Renal cortex interstitium (tissue), 11 donors: ENCODE measurements around the gene TFIP11. TPM values are rescaled to one million over a fixed set of nuclear protein-coding genes. Genes with fewer than 3 reads are reported as not detected.

ENCODE experiments used
- DNase-seq, 11 donors: peaks; one replicate each; pipeline ENCODE4 v3.0.0-alpha.2; 2013; ENCODE audit warnings: low read depth in 9 of 11, low spot score in 4 of 11; ENCODE audit errors: extremely low read depth in 1 of 11
- polyA plus RNA-seq, 3 donors: library from polyadenylated mRNA; unstranded; fragments of 120-200 nt; gene quantifications; one replicate each; pipeline ENCODE4 v1.2.1, GENCODE V29; 2013; ENCODE audit not compliant: insufficient read length in 3 of 3

TFIP11 gene
- polyA plus RNA-seq, 3 donors = 40.8 to 48.8 (median 46.3) TPM

GRCh38 chr22:26462641-26463040, 49.6 kb downstream of the TFIP11 start:
- DNase-seq = no peak

- no peak for DNase-seq
These were observed 50.2 kb downstream of the TFIP11 start for GRCh38 chr22:26462051-26462450.

GRCh38 chr22:26461188-26461810, 51.0 kb downstream of the TFIP11 start:
- DNase-seq = no peak

GRCh38 chr22:26460202-26460601, 52.1 kb downstream of the TFIP11 start:
- no peak for DNase-seq

GRCh38 chr22:26457661-26458272, 54.5 kb downstream of the TFIP11 start:
- DNase-seq = no peak

- no peak for DNase-seq
These were observed 58.3 kb downstream of the TFIP11 start for GRCh38 chr22:26453812-26454500.

GRCh38 chr22:26453216-26453615, 59.1 kb downstream of the TFIP11 start:
- DNase-seq = no peak

GRCh38 chr22:26452236-26453016, 59.8 kb downstream of the TFIP11 start:
- no peak for DNase-seq

- DNase-seq = no peak
These were observed 61.7 kb downstream of the TFIP11 start for GRCh38 chr22:26450453-26451185.

GRCh38 chr22:26448941-26449340, 63.3 kb downstream of the TFIP11 start:
- DNase-seq = no peak

- no peak for DNase-seq
These were observed 63.9 kb downstream of the TFIP11 start for GRCh38 chr22:26448334-26448733.

GRCh38 chr22:26447584-26448329, 64.5 kb downstream of the TFIP11 start:
- DNase-seq = no peak

- DNase-seq = no peak
These were observed 65.3 kb downstream of the TFIP11 start for GRCh38 chr22:26446808-26447515.

- no peak for DNase-seq
These were observed 66.5 kb downstream of the TFIP11 start for GRCh38 chr22:26445577-26446275.

GRCh38 chr22:26444777-26445176, 67.5 kb downstream of the TFIP11 start:
- no peak for DNase-seq

- no peak for DNase-seq
These were observed 68.2 kb downstream of the TFIP11 start for GRCh38 chr22:26443901-26444690.
